SU-DHL-6 (cell line): ENCODE results near the gene SUMO4.

Source experiments
- H2AFZ ChIP-seq: fragments of 200-600 bp; sonication (generic); 2 replicates; pipeline ENCODE4 v1.6.1; 2014; ENCODE audit warnings: low read depth, mild to moderate bottlenecking, moderate library complexity, mixed read lengths, antibody characterized with exemption, low read length; ENCODE audit not compliant: severe bottlenecking
- H3F3A ChIP-seq: fragments of 200-600 bp; shearing (Covaris generic); 2 replicates; pipeline ENCODE4 v1.6.0; 2016; ENCODE audit warnings: antibody characterized with exemption, mild to moderate bottlenecking; ENCODE audit not compliant: insufficient read depth
- H3K27ac ChIP-seq: fragments of 200-600 bp; sonication (generic); 2 replicates; pipeline ENCODE4 v1.5.1; 2016; ENCODE audit warnings: low read depth, mild to moderate bottlenecking, low read length, moderate library complexity, mixed read lengths
- H3K27me3 ChIP-seq: fragments of 200-600 bp; sonication (generic), shearing (Covaris generic); 2 replicates; pipeline ENCODE4 v1.6.0; 2014; ENCODE audit warnings: mild to moderate bottlenecking, low read length
- H3K36me3 ChIP-seq: fragments of 200-600 bp; sonication (generic); 2 replicates; pipeline ENCODE4 v1.6.1; 2014; ENCODE audit warnings: mild to moderate bottlenecking, low read length, mixed read lengths
- H3K4me2 ChIP-seq: fragments of 300-600, 200-600 bp; shearing (Covaris generic), sonication (generic); 2 replicates; pipeline ENCODE4 v1.6.0; 2014; ENCODE audit warnings: low read length, low read depth, mild to moderate bottlenecking; ENCODE audit not compliant: poor library complexity, severe bottlenecking
- H3K4me3 ChIP-seq: fragments of 200-600 bp; sonication (generic); 2 replicates; pipeline ENCODE4 v1.5.1; 2014; ENCODE audit warnings: antibody characterized with exemption, low read length, mild to moderate bottlenecking, mixed read lengths; ENCODE audit not compliant: insufficient read depth, poor library complexity, severe bottlenecking
- H3K79me2 ChIP-seq: fragments of 200-600 bp; sonication (generic); 2 replicates; pipeline ENCODE4 v1.6.1; 2014; ENCODE audit warnings: mild to moderate bottlenecking, low read length, moderate library complexity; ENCODE audit not compliant: insufficient read depth
- H3K9ac ChIP-seq: fragments of 200-600 bp; sonication (generic); 2 replicates; pipeline ENCODE4 v1.7.0; 2014; ENCODE audit warnings: mild to moderate bottlenecking, low read length
- H3K9me2 ChIP-seq: fragments of 200-600 bp; sonication (generic); replicated peaks from 2 replicates; pipeline ENCODE4 v1.6.1; 2014; ENCODE audit warnings: low read length; ENCODE audit not compliant: insufficient read depth
- H3K9me3 ChIP-seq: fragments of 200-600 bp; sonication (generic); 2 replicates; pipeline ENCODE4 v1.6.1; 2014; ENCODE audit warnings: low read length, mixed read lengths; ENCODE audit not compliant: insufficient read depth
- H4K20me1 ChIP-seq: fragments of 200-600 bp; sonication (generic); 2 replicates; pipeline ENCODE4 v1.6.1; 2014; ENCODE audit warnings: low read depth, mild to moderate bottlenecking, antibody characterized with exemption, low read length, moderate library complexity, mixed read lengths
- EZH2phosphoT487 ChIP-seq: fragments of 200-600 bp; sonication (generic), shearing (Covaris generic); conservative IDR thresholded peaks from 2 replicates; pipeline ENCODE4 v1.6.1; 2018; ENCODE audit warnings: mild to moderate bottlenecking, antibody characterized with exemption, low read length, moderate library complexity, mixed read lengths
- TF ChIP-seq, protein P1 (sequence below): fragments of 200-600 bp; sonication (generic); IDR thresholded peaks from one replicate; pipeline ENCODE4 v1.5.1; 2017; ENCODE audit warnings: antibody characterized with exemption, mild to moderate bottlenecking, low read length, moderate library complexity; ENCODE audit not compliant: insufficient read depth, poor library complexity, severe bottlenecking

The SUMO4 gene

GRCh38 chr6:149400050-149400449 is at the start of gene SUMO4:
TSS of gene SUMO4 (plus strand) at chr6:149400262. CDS start at chr6:149400392, 130 bp downstream.
- Histone ChIP-seq H3K79me2 (no peaks in the 10 kb centered on the region), H3K4me3 (no peak within 1 kb of the TSS), H3K27ac (no peak within 1 kb of the TSS), H3K9me3 (no peaks in the 10 kb centered on the region), H4K20me1 (no peaks in the 10 kb centered on the region), H3K36me3 (peaks cover 36% of the 10 kb centered on the region), H3F3A (no peaks in the 10 kb centered on the region), H2AFZ (no peak within 1 kb of the TSS), H3K9ac (no peak within 1 kb of the TSS), H3K27me3 (no peaks in the 10 kb centered on the region), H3K4me2 (no peak within 1 kb of the TSS), H3K9me2 (no peaks in the 10 kb centered on the region)
- no peak for TF ChIP-seq EZH2phosphoT487
- TF ChIP-seq, protein P1, sequence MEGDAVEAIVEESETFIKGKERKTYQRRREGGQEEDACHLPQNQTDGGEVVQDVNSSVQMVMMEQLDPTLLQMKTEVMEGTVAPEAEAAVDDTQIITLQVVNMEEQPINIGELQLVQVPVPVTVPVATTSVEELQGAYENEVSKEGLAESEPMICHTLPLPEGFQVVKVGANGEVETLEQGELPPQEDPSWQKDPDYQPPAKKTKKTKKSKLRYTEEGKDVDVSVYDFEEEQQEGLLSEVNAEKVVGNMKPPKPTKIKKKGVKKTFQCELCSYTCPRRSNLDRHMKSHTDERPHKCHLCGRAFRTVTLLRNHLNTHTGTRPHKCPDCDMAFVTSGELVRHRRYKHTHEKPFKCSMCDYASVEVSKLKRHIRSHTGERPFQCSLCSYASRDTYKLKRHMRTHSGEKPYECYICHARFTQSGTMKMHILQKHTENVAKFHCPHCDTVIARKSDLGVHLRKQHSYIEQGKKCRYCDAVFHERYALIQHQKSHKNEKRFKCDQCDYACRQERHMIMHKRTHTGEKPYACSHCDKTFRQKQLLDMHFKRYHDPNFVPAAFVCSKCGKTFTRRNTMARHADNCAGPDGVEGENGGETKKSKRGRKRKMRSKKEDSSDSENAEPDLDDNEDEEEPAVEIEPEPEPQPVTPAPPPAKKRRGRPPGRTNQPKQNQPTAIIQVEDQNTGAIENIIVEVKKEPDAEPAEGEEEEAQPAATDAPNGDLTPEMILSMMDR, result no peak

DNA sequence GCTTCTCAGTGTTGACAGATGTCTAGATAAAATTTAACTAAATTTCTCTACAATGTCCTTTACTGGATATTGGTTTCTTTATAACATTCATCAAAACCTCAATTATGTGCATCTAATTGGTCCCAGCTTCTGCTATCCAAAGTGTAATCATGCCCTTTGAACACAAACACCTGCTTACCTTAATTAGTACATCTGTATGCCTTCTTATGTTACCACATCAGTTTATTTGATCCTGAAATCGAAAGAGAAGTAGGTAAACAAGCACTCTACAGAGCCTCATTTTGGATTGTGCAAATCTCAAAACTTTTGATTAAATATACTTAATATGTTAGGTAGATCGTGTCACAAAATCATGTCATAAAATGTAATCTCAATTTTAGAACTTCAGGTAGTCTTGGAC is 46.1 kb upstream of the SUMO4 start:
- H3K9me2 ChIP-seq, result no peaks in the 10 kb centered on the region
- TF ChIP-seq, protein P1, result no peak
- TF ChIP-seq EZH2phosphoT487, result no peak
- H3K27ac ChIP-seq, result no peak overlapping the region
- no peak overlapping the region for H3K4me2 ChIP-seq
- H3F3A ChIP-seq, result no peaks in the 10 kb centered on the region
- no peak overlapping the region for H3K9ac ChIP-seq
- no peaks in the 10 kb centered on the region for H3K27me3 ChIP-seq
- H3K36me3 ChIP-seq, result no peaks in the 10 kb centered on the region
- no peaks in the 10 kb centered on the region for H3K9me3 ChIP-seq
- no peak overlapping the region for H3K4me3 ChIP-seq
- peaks cover 65% of the 10 kb centered on the region for H3K79me2 ChIP-seq
- no peak overlapping the region for H2AFZ ChIP-seq
- peaks cover 20% of the 10 kb centered on the region for H4K20me1 ChIP-seq

- H3K4me3 ChIP-seq, result no peak overlapping the region
- H3K4me2 ChIP-seq, result no peak overlapping the region
- peaks cover 74% of the 10 kb centered on the region for H3K79me2 ChIP-seq
- H3K27me3 ChIP-seq, result no peaks in the 10 kb centered on the region
- no peaks in the 10 kb centered on the region for H3K9me2 ChIP-seq
- TF ChIP-seq, protein P1, result no peak
- no peak for TF ChIP-seq EZH2phosphoT487
- no peaks in the 10 kb centered on the region for H3F3A ChIP-seq
- no peak overlapping the region for H3K27ac ChIP-seq
- peaks cover 26% of the 10 kb centered on the region for H4K20me1 ChIP-seq
- no peak overlapping the region for H2AFZ ChIP-seq
- H3K9ac ChIP-seq, result no peak overlapping the region
- H3K36me3 ChIP-seq, result 0 out of 2 replicates have a peak, but pooled peaks cover 3% of the 10 kb centered on the region
- no peaks in the 10 kb centered on the region for H3K9me3 ChIP-seq
Measured at GRCh38 chr6:149356081-149356750, 43.8 kb upstream of the SUMO4 start.
